Activated T-helper 1 cell treated with anti-CD3 and anti-CD28 coated beads, Interleukin-2, amount 50 U/mL, for 16 hours (primary cell): Measurements from ENCODE around the gene NCOA4.
"Not testable (repeated sequence)": the region's sequence is repeated elsewhere in the genome, so short reads cannot be mapped to it uniquely, and the experiment has no call there.

Experiments used
- DNase-seq, 2 donors: peaks; one replicate each; pipeline ENCODE4 v3.0.0-alpha.2; 2020; ENCODE audit warnings: low read depth in 1 of 2, low spot score in 1 of 2

The NCOA4 gene

DNA sequence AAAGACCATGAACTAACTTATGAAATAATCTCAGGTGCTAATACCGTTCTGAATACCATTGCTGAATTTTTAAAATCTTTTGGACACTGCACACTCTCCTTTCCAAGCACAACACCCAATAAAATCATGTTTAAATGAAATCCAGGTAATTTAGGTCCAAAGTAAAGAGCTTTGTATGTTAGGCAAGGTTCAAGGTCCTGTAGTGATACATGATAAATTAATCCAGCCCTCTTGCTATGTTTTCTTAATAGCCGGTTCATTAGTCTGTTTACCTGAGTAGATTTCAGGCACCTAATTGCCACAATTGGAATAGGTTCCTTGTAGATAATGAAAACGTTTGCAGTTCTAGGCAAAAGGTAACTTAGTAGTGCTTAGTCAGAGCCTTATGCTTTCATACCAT is 44.8 kb downstream of the NCOA4 start:
- not testable (repeated sequence) for DNase-seq

DNA sequence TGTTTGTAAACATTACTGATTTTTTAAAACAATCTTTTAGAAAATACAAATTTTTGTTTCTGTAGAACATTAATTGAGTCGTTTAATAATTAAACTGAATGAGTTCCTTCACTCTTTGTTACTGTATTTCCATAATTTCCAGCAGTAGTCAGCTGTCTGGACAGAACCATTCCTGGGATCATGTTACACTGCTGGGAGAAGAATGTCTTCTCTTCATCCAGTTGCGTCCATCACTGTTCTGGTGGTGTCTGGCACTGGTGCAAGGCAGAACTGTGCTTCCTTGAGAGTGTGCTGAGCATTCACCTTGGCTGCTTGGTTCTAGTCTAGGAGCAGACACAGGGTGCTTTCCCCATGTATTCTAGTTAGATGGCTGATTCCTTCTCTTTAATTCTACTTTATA is 46.0 kb downstream of the NCOA4 start:
- DNase-seq: not testable (repeated sequence)

DNA sequence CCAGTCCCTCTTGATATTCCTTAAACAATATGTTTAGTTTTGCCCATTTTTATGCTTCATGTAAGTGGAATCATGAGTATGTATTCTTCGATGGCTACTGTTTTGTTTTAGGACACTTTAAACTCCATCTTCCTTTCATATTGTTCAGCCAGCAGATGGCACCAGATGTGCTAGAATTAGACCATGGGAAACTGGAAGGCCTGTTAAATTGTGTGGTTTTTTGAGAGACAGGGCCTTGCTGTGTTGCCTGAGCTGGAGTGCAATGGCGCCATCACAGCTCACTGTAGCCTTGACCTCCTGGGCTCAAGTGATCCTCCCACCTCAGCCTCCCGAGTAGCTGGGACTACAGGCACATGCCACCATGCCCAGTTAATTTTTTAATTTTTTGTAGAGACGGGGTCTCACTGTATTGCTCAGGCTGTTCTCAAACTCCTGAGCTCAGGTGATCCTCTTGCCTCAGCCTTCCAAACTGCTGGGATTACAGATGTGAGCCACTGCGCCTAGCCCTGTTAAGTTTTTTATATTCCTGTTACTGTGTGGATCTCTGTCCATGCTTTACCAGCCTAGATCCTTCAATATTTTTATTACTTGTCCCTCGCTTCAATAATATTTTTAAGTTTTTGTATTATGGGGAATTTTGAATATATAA is 46.8 kb downstream of the NCOA4 start:
- DNase-seq: peak in 1 of 2 donors; percentile 6

DNA sequence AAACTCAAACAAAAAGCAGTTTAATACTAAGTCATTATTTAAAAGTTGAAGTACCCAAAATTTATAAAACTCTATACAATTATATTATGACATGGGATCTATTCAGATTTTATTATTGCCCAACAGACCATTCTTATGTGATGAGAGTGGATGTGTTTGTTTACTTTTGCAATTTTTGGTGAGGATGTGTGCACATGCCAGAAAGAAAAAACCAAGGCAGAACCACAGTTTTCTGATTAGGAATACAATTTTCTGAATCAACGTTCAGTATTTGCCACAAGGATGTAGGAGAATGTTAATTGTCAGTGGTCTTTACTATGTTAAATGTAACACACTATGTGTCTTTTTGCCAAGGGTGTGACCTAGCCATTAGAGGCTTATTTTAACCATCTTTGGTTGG is 49.1 kb downstream of the NCOA4 start:
- DNase-seq: not testable (repeated sequence)

DNA sequence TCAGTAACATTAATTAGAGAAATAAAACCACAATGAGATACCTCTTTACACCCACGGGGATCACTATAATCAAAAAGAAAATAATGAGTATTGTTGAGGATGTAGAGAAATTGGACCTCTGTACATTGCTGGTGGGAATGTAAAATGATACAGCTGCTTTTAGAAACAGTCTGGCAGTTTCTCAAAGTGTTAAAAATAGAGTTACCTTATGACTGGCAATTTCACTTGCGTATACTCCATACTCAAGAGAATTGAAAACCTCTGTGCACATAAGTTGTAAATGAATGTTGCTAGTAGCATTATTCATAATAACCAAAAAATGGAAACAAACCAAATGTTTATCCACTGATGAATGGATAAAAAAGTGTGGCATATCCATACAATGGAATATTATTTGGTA is 51.9 kb downstream of the NCOA4 start:
- DNase-seq: not testable (repeated sequence)

DNA sequence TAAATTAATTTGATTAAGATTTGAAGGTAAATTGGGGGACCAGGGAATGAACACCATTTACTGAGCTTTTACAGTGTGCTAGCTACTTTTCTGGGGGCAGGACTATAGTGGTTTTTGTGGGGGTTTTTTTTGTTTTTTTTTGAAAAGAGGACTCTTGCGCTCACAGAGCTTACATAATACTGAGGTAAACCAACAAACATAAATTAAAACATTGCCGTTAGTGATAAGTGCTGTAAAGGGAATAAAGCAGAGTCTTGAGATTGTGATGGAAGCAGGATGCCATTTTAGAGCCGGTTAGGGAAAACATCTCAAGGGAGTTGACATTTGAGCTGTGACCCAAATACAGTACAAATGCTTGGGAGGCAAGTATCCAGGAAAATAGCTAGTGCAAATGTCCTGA is 56.4 kb downstream of the NCOA4 start:
- not testable (repeated sequence) for DNase-seq

DNA sequence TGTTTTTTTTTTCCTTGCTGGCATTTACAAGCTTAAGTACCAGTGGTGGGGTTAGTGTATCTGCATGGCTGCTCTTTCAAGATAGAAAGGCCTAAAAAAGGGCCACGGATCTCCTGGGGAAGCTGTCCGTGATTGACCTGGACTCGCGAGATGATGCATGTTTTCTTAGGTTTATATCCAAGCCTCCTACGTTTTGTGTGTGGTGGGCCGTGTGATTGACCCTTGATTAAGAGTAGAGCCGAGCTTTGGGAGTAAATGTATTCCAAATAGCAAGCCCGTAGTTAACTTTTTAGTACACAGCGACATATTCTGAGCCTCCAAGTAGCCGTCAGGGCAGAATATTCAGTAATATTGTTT is 57.6 kb downstream of the NCOA4 start:
- not testable (repeated sequence) for DNase-seq

DNA sequence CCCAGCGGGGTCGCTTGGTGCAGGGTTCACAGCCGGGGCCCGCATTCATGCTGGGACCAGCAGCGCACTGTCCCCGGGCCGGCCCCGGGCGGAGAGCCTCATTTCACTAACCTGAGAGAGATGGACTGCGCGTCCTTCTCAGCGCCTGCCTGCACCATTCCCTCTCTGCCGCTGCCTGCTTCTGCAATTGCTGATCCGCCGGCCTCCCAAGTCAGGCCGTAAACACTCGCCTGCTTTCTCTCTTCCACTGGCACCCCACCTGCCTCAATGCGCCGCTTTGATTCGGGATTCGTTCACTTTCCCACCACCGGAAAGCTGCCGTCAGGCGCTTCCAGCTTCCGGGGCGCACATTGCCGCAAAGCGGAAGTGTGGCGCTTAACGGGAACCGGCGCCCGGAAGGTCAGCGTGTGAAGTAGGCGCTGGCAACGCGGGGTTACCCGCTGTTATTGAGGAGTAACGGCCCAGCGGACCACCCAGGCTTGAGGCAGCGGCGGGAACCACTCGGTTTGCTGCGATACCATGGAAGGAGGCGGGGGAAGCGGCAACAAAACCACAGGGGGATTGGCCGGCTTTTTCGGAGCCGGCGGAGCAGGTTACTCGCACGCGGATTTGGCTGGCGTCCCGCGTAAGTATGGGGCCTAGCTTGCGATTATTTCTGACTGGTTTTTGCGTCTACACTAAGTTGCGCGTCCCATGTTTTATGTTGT is 58.2 kb downstream of the NCOA4 start, which contains the start of gene TIMM23:
Gene TIMM23 (plus strand): TSS at position 384 of the 707 bp plus-strand sequence. CDS start 136 bp downstream, at position 520.
- peak; percentile 76 to 81 for DNase-seq

DNA sequence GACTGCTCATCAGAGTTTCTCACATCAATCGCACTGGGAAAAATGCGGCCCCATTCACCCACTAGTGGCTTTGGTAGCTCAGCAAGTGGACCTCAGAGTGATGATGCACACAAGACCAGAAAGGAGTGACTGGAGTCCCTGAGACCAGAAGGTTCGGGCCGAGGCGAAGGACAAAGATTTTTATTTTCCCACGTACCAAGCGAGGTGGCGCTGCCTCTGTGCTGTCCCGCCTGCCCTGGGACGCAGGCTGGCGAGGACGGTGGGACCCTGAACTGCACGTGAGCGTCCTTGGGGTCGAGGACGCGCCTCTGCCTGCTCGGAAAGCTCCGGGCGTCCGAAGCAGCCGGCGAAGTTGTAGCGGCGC is 58.7 kb downstream of the NCOA4 start:
- not testable (repeated sequence) for DNase-seq

DNA sequence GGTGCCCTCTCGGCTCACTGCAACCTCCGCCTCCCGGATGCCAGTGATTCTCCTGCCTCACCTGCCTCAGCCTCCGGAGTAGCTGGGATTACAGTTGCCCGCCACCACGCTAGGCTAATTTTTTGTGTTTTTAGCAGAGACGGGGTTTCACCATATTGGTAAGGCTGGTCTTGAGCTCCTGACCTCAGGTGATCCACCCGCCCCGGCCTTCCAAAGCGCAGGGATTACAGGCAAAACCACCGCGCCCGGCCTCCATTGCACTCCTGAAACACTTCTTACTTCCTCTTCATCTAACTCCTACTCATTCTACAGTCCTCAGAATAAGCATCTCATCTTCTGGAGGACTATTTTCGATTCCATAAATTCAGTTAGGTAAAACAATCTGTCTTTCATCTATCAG is 59.4 kb downstream of the NCOA4 start:
- not testable (repeated sequence) for DNase-seq

DNA sequence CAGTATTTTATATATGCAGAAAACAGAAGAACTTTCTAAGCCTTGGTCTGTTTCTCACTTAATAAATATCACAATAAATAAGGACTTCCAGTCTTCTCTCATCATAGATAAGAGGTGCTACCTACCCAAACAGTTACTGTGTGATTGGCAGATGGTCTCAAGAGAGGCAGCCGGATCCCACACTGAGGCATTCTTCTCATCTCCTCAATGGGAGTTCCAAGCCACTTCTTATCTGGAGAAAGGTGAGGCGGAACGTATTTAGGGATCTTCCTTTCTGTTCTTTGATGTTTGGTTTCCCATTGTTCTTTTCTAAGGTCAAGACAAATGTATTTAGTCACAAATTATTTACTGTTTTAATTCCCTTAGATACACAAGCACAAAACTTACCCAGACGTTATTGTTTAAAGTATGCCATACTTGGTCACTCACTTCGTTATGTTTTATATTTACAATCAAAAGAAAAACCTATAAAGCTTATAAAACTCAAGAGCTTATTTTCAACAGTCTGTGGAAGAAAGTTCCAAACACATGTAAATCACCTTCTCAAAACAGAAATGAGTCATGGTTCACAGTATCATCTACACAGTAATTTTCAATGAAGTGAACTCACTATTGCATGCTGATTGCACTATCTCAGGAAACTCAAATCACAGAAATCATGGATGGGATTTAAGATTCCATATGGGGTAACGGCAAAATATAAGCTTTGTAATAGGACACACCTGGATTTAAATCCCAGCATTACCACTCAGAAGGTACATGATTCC is 67.6 kb downstream of the NCOA4 start:
- DNase-seq: not testable (repeated sequence)

DNA sequence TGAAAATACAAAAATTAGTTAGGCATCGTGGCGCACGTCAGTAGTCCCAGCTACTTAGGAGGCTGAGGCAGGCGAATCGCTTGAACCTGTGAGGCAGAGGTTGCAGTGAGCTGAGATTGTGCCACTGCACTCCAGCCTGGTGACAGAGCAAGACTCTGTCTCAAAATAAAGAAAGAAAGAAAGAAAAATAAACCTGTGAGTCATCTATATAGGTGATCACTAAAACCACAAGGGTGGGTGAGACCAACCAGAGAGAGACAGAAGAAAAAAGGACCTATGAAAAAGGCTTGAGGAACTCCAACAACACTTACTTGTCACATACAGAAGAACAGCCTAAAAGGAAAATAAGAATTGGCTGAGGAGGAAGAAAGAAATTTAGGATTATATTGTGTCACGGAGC is 72.5 kb downstream of the NCOA4 start:
- not testable (repeated sequence) for DNase-seq

DNA sequence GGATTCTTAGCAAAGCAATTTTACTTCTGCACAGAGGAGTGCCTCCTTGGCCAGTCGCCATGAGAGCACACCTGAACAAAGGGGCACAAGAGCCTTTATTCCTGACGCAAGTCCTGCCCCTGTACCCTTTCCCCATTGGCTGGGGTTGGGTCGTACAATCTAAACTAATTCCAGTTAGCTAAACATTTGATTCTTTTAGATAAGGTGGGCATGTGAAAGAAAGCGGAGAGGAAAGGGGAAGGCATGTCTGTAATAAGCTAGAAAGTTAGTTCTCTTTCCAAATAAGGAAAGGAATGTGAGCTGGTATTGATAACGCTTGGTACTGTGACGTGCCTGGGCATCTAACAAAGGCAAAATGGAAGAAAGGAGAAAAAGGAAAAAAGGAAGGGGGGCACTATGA is 73.8 kb downstream of the NCOA4 start:
- DNase-seq: not testable (repeated sequence)
